NB4 (cell line): ENCODE measurements around the gene CHP1.
"Not testable (repeated sequence)": the region's sequence is repeated elsewhere in the genome, so short reads cannot be mapped to it uniquely, and the experiment has no call there.

Source experiments
- DNase-seq: peaks from one replicate; pipeline ENCODE4 v3.0.0; 2010; ENCODE audit warnings: low read depth
- H3K4me3 ChIP-seq: one replicate; pipeline ENCODE4 v1.5.1; 2011; ENCODE audit warnings: mild to moderate bottlenecking, low read depth, low read length, moderate library complexity
- MYC ChIP-seq: IDR thresholded peaks from 2 replicates; pipeline ENCODE4 v1.6.1; 2011; ENCODE audit warnings: low read depth, low read length
- POLR2A ChIP-seq: IDR thresholded peaks from 2 replicates; pipeline ENCODE4 v1.6.1; 2011; ENCODE audit warnings: mild to moderate bottlenecking; ENCODE audit not compliant: insufficient read length; ENCODE audit errors: extremely low read depth
- TF ChIP-seq, protein P1 (sequence below): IDR thresholded peaks from 2 replicates; pipeline ENCODE4 v1.6.1; 2011; ENCODE audit warnings: low read depth, low read length
- TF ChIP-seq, protein P2 (sequence below): IDR thresholded peaks from one replicate; pipeline ENCODE4 v1.5.1; 2012; ENCODE audit warnings: low read depth, low read length

The CHP1 gene

DNA sequence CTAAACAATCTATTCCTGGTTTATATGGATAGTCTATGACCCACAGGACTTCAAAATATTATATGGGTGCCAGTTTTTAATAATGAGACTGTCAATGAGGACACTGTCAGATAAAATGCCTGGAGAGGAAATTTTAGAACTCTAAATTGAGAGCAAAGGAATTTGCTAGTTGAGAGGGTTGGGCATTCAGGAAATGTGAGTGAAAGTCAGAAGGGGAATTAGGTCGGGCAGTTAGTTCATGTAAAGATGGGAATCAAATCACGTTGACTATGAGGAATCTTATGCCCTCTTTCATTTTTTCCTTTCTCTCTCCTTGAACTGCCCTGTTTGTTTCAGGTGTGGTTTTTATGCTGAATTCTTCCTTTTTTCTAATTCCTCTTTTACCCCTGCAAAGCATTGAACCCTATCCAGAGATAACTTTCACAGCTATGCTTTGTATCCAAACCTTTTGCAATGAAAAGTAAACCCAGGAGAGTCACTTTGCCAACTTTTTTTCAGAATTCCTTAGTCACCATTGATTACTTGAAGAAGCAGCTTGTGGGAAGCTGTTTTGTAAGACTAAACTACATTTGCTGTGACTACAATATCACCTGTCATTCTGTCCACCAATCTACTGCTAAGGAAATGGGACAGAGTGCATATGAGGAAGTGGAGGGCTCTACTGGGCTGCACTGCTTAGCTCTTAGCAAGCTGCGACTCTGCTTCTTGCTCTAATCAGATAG, 27.8 kb downstream of the CHP1 start:
- TF ChIP-seq, protein P1, sequence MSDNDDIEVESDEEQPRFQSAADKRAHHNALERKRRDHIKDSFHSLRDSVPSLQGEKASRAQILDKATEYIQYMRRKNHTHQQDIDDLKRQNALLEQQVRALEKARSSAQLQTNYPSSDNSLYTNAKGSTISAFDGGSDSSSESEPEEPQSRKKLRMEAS, result no peak
- TF ChIP-seq, protein P2, sequence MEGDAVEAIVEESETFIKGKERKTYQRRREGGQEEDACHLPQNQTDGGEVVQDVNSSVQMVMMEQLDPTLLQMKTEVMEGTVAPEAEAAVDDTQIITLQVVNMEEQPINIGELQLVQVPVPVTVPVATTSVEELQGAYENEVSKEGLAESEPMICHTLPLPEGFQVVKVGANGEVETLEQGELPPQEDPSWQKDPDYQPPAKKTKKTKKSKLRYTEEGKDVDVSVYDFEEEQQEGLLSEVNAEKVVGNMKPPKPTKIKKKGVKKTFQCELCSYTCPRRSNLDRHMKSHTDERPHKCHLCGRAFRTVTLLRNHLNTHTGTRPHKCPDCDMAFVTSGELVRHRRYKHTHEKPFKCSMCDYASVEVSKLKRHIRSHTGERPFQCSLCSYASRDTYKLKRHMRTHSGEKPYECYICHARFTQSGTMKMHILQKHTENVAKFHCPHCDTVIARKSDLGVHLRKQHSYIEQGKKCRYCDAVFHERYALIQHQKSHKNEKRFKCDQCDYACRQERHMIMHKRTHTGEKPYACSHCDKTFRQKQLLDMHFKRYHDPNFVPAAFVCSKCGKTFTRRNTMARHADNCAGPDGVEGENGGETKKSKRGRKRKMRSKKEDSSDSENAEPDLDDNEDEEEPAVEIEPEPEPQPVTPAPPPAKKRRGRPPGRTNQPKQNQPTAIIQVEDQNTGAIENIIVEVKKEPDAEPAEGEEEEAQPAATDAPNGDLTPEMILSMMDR, result no peak
- TF ChIP-seq MYC (no peak), POLR2A (no peak)
- peak; percentile 75 for DNase-seq
- no peak overlapping the region for H3K4me3 ChIP-seq

DNA sequence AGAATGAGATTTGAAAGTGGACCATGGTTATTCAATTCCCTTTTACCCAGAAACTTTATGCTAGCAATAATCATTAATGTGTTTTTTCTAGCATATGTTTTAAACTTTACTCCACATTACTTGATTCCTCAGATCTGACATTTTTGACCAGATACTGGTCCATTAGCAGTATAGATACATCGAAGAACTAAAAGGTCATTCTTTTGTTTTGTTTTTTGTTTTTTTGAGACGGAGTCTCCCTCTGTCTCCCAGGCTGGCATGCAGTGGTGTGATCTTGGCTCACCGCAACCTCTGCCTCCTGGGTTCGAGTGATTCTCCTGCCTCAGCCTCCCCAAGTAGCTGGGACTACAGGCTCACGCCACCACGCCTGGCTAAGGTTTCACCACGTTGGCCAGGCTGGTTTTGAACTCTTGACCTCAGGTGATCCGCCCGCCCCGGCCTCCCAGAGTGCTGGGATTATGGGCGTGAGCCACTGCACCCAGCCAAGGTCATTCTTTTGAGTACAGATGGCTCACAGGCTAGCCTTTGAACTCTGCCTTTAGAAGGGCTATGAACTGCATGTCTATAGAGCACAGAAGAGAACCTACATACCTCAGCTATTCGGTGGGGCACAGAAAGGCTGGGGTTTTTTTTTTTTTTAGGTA, 28.6 kb downstream of the CHP1 start:
- TF ChIP-seq, protein P2, result no peak
- TF ChIP-seq POLR2A (no peak), MYC (no peak)
- TF ChIP-seq, protein P1, result no peak
- H3K4me3 ChIP-seq, result no peak overlapping the region
- no peak for DNase-seq

DNA sequence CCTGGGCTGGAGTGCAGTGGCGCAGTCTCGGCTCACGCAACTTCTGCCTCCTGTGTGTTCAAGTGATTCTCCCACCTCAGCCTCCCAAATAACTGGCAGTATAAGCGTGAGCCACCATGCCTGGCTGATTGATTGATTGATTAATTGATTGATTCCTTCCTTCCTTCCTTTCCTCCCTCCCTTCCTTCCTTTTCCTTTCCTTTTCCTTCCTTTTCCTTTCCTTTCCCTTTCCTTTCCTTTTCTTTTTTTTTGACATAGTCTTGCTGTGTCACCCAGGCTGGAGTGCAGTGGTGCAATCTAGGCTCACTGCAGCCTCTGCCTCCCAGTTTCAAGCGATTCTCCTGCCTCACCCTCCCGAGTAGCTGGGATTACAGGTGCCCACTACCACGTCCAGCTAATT, 29.9 kb downstream of the CHP1 start:
- H3K4me3 ChIP-seq, DNase-seq: not testable (repeated sequence)

DNA sequence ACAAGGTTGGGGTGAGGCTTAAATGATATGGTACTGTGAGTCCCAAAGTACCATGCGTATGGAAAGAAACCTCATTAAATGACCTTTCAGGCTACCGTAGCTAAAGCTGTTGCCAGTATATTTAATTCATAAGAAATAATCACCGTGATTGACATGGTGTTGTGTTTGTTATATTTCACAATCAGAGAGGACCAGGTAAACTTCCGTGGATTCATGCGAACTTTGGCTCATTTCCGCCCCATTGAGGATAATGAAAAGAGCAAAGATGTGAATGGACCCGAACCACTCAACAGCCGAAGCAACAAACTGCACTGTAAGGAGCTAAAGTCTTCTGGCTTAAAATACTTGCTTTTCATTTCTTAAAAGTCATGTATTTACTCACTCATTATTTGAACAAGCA, 31.5 kb downstream of the CHP1 start:
- no peak for DNase-seq
- TF ChIP-seq POLR2A, result no peak
- no peak for TF ChIP-seq MYC
- H3K4me3 ChIP-seq, result no peak overlapping the region

DNA sequence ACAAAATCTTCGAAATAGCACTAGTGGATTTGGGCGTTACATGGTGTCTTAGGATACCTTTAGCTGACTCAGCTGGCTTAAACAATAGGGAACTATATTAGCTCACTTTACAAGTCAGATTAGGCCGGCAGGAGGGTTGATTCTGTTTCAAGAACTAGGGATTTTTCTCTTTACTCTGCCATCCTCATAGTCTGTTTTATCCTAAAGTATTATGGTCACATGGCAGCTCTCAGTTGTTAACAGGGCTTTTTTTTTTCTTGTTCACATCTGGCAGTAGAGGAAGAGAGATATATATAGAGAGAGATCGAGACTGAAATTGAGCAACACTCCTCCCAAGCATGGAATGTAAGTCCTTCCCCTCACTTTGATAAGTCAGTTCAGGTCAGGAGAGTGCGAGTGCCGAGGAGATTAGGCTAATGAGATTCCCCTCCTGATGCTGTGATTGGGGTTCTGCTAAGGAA, 32.9 kb downstream of the CHP1 start:
- TF ChIP-seq POLR2A (no peak), MYC (no peak)
- TF ChIP-seq, protein P2, result no peak
- TF ChIP-seq, protein P1, result peak; percentile 56
- DNase-seq, result peak; percentile 44
- H3K4me3 ChIP-seq, result no peak overlapping the region

DNA sequence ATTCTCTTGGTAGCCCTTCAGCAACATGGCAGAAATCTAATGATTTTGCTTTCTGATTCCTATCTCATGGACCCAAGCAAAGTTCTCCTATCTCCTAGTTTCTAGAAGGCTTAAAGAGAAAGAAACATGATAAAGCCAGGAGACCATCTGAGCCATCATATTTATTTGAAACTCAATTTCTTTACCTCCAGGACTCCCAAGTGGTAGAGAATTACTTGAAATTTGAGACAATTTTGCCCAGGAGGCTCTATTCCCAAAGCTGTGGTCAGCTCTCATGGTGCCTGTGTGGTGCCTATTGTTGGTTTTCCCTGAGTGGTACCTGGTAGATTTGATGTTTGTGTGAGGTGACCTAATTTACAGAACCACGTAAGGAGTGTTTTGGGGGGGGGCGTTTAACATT, 38.8 kb downstream of the CHP1 start:
- TF ChIP-seq MYC, result no peak
- TF ChIP-seq, protein P1, result no peak
- TF ChIP-seq POLR2A, result no peak
- TF ChIP-seq, protein P2, result no peak
- no peak overlapping the region for H3K4me3 ChIP-seq
- DNase-seq, result no peak

DNA sequence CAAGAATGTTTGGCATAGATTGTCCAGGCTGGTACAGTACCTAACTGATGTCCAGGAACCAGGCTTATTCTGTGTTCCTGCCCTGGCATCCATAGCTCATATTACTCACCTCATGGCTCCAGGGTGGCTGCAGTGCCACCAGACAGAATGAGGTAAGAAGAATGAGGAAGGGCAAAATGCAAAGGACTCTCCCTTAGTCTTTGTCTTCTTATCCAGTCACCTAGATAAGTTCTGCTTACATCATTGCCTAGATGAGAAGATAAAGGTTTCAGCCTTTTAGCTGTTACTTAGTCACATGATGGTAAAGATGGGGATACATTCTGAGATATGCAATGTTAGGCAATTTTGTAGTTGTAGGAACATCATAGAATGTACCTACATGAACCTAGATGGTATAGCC, 45.8 kb downstream of the CHP1 start:
- no peak overlapping the region for H3K4me3 ChIP-seq
- TF ChIP-seq POLR2A (no peak), MYC (peak; percentile 50; the same call in 1 of the 2 replicates)
- TF ChIP-seq, protein P1, result peak; percentile 44; the same call in 1 of the 2 replicates
- DNase-seq, result peak; percentile 66
